AG08395 (cell line): Measurements from ENCODE around the gene TOR1AIP1.
A peak's percentile ranks its signal among the peaks of the same experiment; 100 is the strongest.

Source experiments
- DNase-seq: peaks from one replicate; pipeline ENCODE4 v3.0.0; 2012; ENCODE audit warnings: mixed read lengths, low spot score

Gene TOR1AIP1

GRCh38 chr1:179881642-179882252 lies 338 bp upstream of the TOR1AIP1 start:
- DNase-seq, result peak; percentile 89

- DNase-seq, result no peak
These were observed 1.1 kb downstream of the TOR1AIP1 start for GRCh38 chr1:179883040-179883744.

- DNase-seq, result no peak
These were observed 1.7 kb downstream of the TOR1AIP1 start for GRCh38 chr1:179883745-179884138.

GRCh38 chr1:179888071-179888470 lies 6.0 kb downstream of the TOR1AIP1 start:
- no peak for DNase-seq

- no peak for DNase-seq
These were observed 7.5 kb downstream of the TOR1AIP1 start for GRCh38 chr1:179889589-179889988.

GRCh38 chr1:179910934-179911333 lies 28.8 kb downstream of the TOR1AIP1 start:
- no peak for DNase-seq

- DNase-seq, result no peak
These were observed 29.7 kb downstream of the TOR1AIP1 start for GRCh38 chr1:179911812-179912211.

- no peak for DNase-seq
These were observed 35.7 kb downstream of the TOR1AIP1 start for GRCh38 chr1:179917601-179918429.

GRCh38 chr1:179921472-179921871 lies 39.4 kb downstream of the TOR1AIP1 start:
- DNase-seq, result no peak

GRCh38 chr1:179921981-179922872 lies 40.1 kb downstream of the TOR1AIP1 start:
- DNase-seq, result peak; percentile 4

- no peak for DNase-seq
These were observed 40.9 kb downstream of the TOR1AIP1 start for GRCh38 chr1:179923029-179923428.

- no peak for DNase-seq
These were observed 42.2 kb downstream of the TOR1AIP1 start for GRCh38 chr1:179924268-179924667.

GRCh38 chr1:179925302-179925701 lies 43.2 kb downstream of the TOR1AIP1 start:
- no peak for DNase-seq

- DNase-seq, result peak; percentile 69
These were observed 44.1 kb downstream of the TOR1AIP1 start for GRCh38 chr1:179925922-179926849.

GRCh38 chr1:179926850-179927205 lies 44.7 kb downstream of the TOR1AIP1 start:
- DNase-seq, result no peak

GRCh38 chr1:179929955-179930798 lies 48.1 kb downstream of the TOR1AIP1 start:
- no peak for DNase-seq

- DNase-seq, result no peak
These were observed 48.8 kb downstream of the TOR1AIP1 start for GRCh38 chr1:179930867-179931266.

GRCh38 chr1:179933219-179933618 lies 51.1 kb downstream of the TOR1AIP1 start:
- no peak for DNase-seq

GRCh38 chr1:179935909-179936496 lies 53.9 kb downstream of the TOR1AIP1 start:
- no peak for DNase-seq
